Transverse colon (tissue), 4 donors: ENCODE measurements around the gene RPA3. TPM values are rescaled to one million over a fixed set of nuclear protein-coding genes. Genes with fewer than 3 reads are reported as not detected.

ENCODE experiments used
- DNase-seq: peaks from one replicate; pipeline ENCODE4 v3.0.0-alpha.2; 2019
- H3K27ac ChIP-seq, 4 donors: fragments of 200-600 bp; sonication (generic); 2 replicates each; pipeline ENCODE4 v1.5.1; 2016 to 2018; ENCODE audit warnings: inconsistent platforms in 4 of 4
- H3K27me3 ChIP-seq: fragments of 200-600 bp; sonication (generic); 2 replicates; pipeline ENCODE4 v1.5.1; 2017; ENCODE audit warnings: inconsistent platforms
- H3K36me3 ChIP-seq, 4 donors: fragments of 200-600 bp; sonication (generic); 2 replicates each; pipeline ENCODE4 v1.5.1; 2017 to 2019; ENCODE audit warnings: inconsistent platforms in 4 of 4
- H3K4me1 ChIP-seq, 4 donors: fragments of 200-600 bp; sonication (generic); 2 replicates each; pipeline ENCODE4 v1.5.1; 2017 to 2020; ENCODE audit warnings: inconsistent platforms in 4 of 4
- H3K4me3 ChIP-seq, 4 donors: fragments of 200-600 bp; sonication (generic); 1 replicate in 1 of 4; 2 replicates in 3 of 4; pipeline versions ENCODE4 v1.5.1 to v1.6.1; 2017 to 2019; ENCODE audit warnings: inconsistent platforms in 4 of 4
- H3K9me3 ChIP-seq, 2 donors: fragments of 200-600 bp; sonication (generic); 2 replicates each; pipeline ENCODE4 v1.5.1; 2017 to 2019; ENCODE audit warnings: inconsistent platforms in 2 of 2
- EP300 ChIP-seq: sonication (generic); formaldehyde crosslinking; IDR thresholded peaks from one replicate; pipeline ENCODE4 v1.6.1; 2017; ENCODE audit warnings: antibody characterized with exemption, low read depth
- POLR2A ChIP-seq: fragments of 450-650 bp; IDR thresholded peaks from one replicate; pipeline ENCODE4 v1.6.1; 2016; ENCODE audit warnings: antibody characterized with exemption, mild to moderate bottlenecking, moderate library complexity
- POLR2AphosphoS5 ChIP-seq, 3 donors: sonication (generic); formaldehyde crosslinking; IDR thresholded peaks; one replicate each; pipeline ENCODE4 v1.6.1; 2016; ENCODE audit warnings: antibody characterized with exemption in 3 of 3
- WGBS, 2 donors: methylation state at CpG; one replicate each; pipeline ENCODE4 v1.1.5; 2018; ENCODE audit warnings: low coverage in 1 of 2; 5-methylcytosine and 5-hydroxymethylcytosine counted together
- in situ Hi-C, 4 donors: fragments of 200-750 bp; cut with MboI; loops; one replicate each; pipeline versions ENCODE4 v1.15.0 to v1.15.1; 2017; ENCODE audit warnings: low sequenced_read_pairs in 3 of 4, low pct_ligation_motif_present in 1 of 4, low pct_unique_long_range_greater_than_20kb in 1 of 4
- intact Hi-C: fragments of 100-400 bp; cut with DNase I; formaldehyde crosslinking; loops from one replicate; pipeline ENCODE4 v1.15.1; 2023; ENCODE audit warnings: low total_unique reads
- total RNA-seq, 4 donors: library from RNA; depleted of rRNA; stranded (reverse); fragments of >200 nt; gene quantifications; one replicate each; pipeline ENCODE4 v1.1.0, GENCODE V29; 2016
- TF ChIP-seq, protein P1 (sequence below), 5 experiments: fragments of 200-600 bp in 3 of 5; fragments of 450-650 bp in 2 of 5; sonication (generic) in 3 of 5; IDR thresholded peaks; 1 replicate in 2 of 5; 2 replicates in 3 of 5; pipeline ENCODE4 v1.5.1; 2016 to 2017; ENCODE audit warnings: antibody characterized with exemption in 5 of 5, inconsistent platforms in 3 of 5, mild to moderate bottlenecking in 2 of 5, moderate library complexity in 1 of 5

The RPA3 gene
- total RNA-seq, 4 donors from 2014 or later = 1.4 to 24.6 (median 7.6) TPM

DNA sequence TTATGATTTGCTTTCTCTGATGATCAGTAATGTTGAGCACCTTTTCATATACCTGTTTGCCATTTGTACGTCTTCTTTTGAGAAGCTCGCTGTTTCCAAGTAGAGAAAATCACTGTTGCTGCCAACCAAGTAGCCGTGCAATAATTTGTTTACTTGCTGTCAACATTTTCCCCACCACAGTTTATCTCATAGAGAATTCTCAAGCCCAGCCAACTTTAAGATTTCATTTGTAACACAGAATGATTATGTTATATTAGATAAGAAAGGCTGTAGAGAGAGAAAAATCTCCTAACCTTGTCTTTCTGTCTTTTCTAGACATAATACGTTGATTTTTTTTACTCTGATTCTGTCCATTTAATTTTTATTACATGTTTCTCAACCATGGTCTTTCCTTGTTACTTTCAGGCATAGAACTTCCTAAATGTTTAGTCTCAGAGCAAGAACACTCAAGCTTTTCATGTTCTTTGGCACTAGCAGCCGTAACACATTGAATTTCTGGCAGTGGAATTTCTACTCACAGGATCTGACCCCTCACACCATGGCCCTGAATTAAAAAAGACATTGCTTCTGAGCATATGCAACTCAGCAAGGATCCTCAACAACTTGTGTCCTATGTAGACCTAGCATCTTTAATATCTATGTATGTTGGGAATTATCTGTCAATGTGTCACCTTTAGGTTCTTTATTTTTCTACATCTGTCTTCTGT lies 23.1 kb downstream of the RPA3 start:
- no peaks in the 10 kb centered on the region for H3K9me3 ChIP-seq
- DNase-seq = no peak
- H3K36me3 ChIP-seq = no peaks in the 10 kb centered on the region
- WGBS, 2 donors = 53 to 79% methylated on average over 5 of the region's 5 CpGs
- intact Hi-C loops (no loop called here), in situ Hi-C loops (loop anchor here in 1 of 4 donors (10.0 kb wide), 1 partner anchor 520 kb away; no protein-coding TSS in a partner anchor)
- no peaks in the 10 kb centered on the region for H3K27me3 ChIP-seq
- peaks cover 0 to 36% (median 10%) of the 10 kb centered on the region in 4 donors for H3K4me1 ChIP-seq
- no peak overlapping the region for H3K4me3 ChIP-seq
- no peak for TF ChIP-seq EP300
- TF ChIP-seq POLR2A = no peak
- TF ChIP-seq POLR2AphosphoS5 (IDR thresholded peaks at IDR 0.05) = no peak
- TF ChIP-seq, protein P1, sequence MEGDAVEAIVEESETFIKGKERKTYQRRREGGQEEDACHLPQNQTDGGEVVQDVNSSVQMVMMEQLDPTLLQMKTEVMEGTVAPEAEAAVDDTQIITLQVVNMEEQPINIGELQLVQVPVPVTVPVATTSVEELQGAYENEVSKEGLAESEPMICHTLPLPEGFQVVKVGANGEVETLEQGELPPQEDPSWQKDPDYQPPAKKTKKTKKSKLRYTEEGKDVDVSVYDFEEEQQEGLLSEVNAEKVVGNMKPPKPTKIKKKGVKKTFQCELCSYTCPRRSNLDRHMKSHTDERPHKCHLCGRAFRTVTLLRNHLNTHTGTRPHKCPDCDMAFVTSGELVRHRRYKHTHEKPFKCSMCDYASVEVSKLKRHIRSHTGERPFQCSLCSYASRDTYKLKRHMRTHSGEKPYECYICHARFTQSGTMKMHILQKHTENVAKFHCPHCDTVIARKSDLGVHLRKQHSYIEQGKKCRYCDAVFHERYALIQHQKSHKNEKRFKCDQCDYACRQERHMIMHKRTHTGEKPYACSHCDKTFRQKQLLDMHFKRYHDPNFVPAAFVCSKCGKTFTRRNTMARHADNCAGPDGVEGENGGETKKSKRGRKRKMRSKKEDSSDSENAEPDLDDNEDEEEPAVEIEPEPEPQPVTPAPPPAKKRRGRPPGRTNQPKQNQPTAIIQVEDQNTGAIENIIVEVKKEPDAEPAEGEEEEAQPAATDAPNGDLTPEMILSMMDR (IDR thresholded peaks at IDR 0.05) = no peak
- peak overlapping the region in 3 of 4 donors; percentile 4 to 39 (median 32) for H3K27ac ChIP-seq

DNA sequence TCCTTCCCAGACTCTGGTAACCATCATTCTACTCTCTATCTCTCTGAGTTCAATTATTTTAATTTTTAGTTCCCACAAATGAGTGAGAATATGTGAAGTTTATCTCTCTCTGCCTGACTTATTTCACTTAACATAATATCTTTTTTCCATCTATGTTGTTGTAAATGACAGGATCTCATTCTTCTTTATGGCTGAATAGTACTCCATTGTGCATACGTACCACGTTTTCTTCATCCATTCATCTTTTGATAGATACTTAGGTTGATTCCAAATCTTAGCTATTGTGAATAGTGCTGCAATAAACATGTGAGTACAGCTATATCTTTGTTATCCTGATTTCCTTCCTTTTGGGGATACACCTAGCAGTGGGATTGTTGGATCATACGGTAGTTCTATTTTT lies 23.9 kb downstream of the RPA3 start:
- in situ Hi-C loops = loop anchor here in 1 of 4 donors (10.0 kb wide), 1 partner anchor 520 kb away; no protein-coding TSS in a partner anchor
- TF ChIP-seq POLR2AphosphoS5 (IDR thresholded peaks at IDR 0.05) (no peak), POLR2A (no peak), EP300 (no peak)
- TF ChIP-seq, protein P1 (IDR thresholded peaks at IDR 0.05) = no peak
- H3K4me1 ChIP-seq = peaks cover 0 to 33% (median 10%) of the 10 kb centered on the region in 4 donors
- no peaks in the 10 kb centered on the region for H3K27me3 ChIP-seq
- no peak overlapping the region for H3K4me3 ChIP-seq
- no peaks in the 10 kb centered on the region for H3K36me3 ChIP-seq
- intact Hi-C loops = no loop called here
- no peaks in the 10 kb centered on the region for H3K9me3 ChIP-seq
- DNase-seq = no peak
- WGBS, 2 donors = 86 to 93% methylated on average over 3 of the region's 3 CpGs
- H3K27ac ChIP-seq = no peak overlapping the region

DNA sequence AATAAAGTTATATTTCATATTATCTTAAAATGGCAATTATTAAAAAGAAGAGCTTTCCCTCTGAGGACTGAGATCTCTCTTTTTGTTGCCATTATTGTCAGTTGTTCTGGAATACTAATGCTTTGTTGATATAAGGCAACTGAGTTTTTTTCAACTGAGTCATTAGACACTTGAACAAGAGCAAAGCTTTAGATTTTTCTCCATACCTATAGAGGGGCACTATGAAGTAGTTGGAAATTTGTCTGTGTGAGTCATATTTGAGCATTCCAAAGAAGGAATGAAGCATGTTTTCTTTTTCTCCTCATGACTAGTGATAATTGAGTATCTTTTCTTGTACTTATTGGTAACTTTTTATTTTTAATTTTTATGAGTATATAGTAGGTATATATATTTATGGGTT lies 24.5 kb downstream of the RPA3 start:
- Histone ChIP-seq H3K27me3 (no peaks in the 10 kb centered on the region), H3K27ac (no peak overlapping the region), H3K4me3 (no peak overlapping the region), H3K36me3 (no peaks in the 10 kb centered on the region), H3K9me3 (no peaks in the 10 kb centered on the region), H3K4me1 (peaks cover 0 to 29% (median 8%) of the 10 kb centered on the region in 4 donors)
- DNase-seq = no peak
- intact Hi-C loops (no loop called here), in situ Hi-C loops (loop anchor here in 1 of 4 donors (10.0 kb wide), 1 partner anchor 521 kb away; no protein-coding TSS in a partner anchor)
- TF ChIP-seq, protein P1 (IDR thresholded peaks at IDR 0.05) = no peak
- TF ChIP-seq POLR2A (no peak), POLR2AphosphoS5 (IDR thresholded peaks at IDR 0.05) (no peak), EP300 (no peak)

DNA sequence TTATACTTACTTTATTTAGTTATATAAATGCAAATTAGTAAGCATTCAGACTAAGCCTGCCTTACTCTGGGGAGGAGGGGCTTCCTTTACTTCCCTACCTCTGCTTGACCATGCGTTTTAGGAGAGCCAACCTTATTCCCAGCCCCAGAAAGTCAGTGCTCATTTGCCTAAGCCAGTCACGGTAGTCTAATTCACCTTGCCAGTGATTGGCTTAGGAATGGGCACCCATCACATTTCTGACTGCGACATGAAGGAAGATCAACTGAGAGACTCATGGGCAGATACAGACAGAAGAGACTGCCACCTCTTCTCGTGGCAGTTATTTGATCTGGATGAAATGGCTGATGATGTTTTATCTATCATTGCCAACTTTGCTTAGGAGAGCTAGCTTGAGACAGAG lies 29.5 kb downstream of the RPA3 start:
- WGBS, 2 donors = 92% methylated on average over 4 of the region's 4 CpGs; no CpG with 5 or more reads in 1 of the 2 donors
- no peak overlapping the region for H3K27ac ChIP-seq
- H3K36me3 ChIP-seq = no peaks in the 10 kb centered on the region
- H3K27me3 ChIP-seq = no peaks in the 10 kb centered on the region
- H3K4me1 ChIP-seq = peaks cover 0 to 7% (median 0%) of the 10 kb centered on the region in 4 donors
- TF ChIP-seq, protein P1 (IDR thresholded peaks at IDR 0.05) = no peak
- TF ChIP-seq EP300 (no peak), POLR2A (no peak), POLR2AphosphoS5 (IDR thresholded peaks at IDR 0.05) (no peak)
- no peak for DNase-seq
- intact Hi-C loops (no loop called here), in situ Hi-C loops (loop anchor here in 1 of 4 donors (10.0 kb wide), 1 partner anchor 76 kb away; no protein-coding TSS in a partner anchor)
- no peak overlapping the region for H3K4me3 ChIP-seq
- H3K9me3 ChIP-seq = no peaks in the 10 kb centered on the region
